Peyer's patch (tissue), 4 donors: ENCODE results near the gene FAM131B.
"Not testable (repeated sequence)": the region's sequence is repeated elsewhere in the genome, so short reads cannot be mapped to it uniquely, and the experiment has no call there.

Source experiments
- CTCF ChIP-seq, 6 experiments: fragments of 450-650 bp in 4 of 6; fragments of 200-600 bp in 2 of 6; sonication (generic) in 1 of 6; IDR thresholded peaks; one replicate each; pipeline ENCODE4 v1.5.1; 2017 to 2019; ENCODE audit warnings: antibody characterized with exemption in 6 of 6, mild to moderate bottlenecking in 3 of 6, moderate library complexity in 1 of 6
- POLR2A ChIP-seq, 2 donors: fragments of 450-650 bp; IDR thresholded peaks; one replicate each; pipeline ENCODE4 v1.5.1; 2017; ENCODE audit warnings: antibody characterized with exemption in 2 of 2, mild to moderate bottlenecking in 2 of 2, moderate library complexity in 2 of 2

- not testable (repeated sequence) for TF ChIP-seq CTCF, POLR2A (IDR thresholded peaks at IDR 0.05)
These were observed 39.7 kb upstream of the FAM131B start for GRCh38 chr7:143402233-143402632.
